SK-N-SH (cell line): Measurements from ENCODE around the gene TYW3. TPM values are rescaled to one million over a fixed set of nuclear protein-coding genes. Genes with fewer than 3 reads are reported as not detected.

ENCODE experiments used
- CTCF ChIA-PET: fragments of 300-600, 350-600 bp; formaldehyde crosslinking; extraction: SDS; loops from one replicate; lab custom pipeline; 2021; lab: Yijun Ruan, JAX
- POLR2A ChIA-PET: fragments of 350-600 bp; sonication (Branson Sonifier 250); formaldehyde crosslinking; extraction: SDS; loops from one replicate; lab custom pipeline; 2020; ENCODE audit warnings: antibody characterized with exemption, inconsistent platforms; lab: Yijun Ruan, JAX
- DNase-seq: peaks from one replicate; pipeline ENCODE4 v3.0.0; 2012
- H2AFZ ChIP-seq: fragments of 200-600 bp; sonication (generic); 2 replicates; pipeline ENCODE4 v1.8.1; 2016; ENCODE audit warnings: antibody characterized with exemption, mild to moderate bottlenecking, low read depth
- H3F3A ChIP-seq: fragments of 200-600 bp; sonication (generic); replicated peaks from 2 replicates; pipeline ENCODE3; 2016; ENCODE audit warnings: antibody characterized with exemption, mild to moderate bottlenecking; ENCODE audit not compliant: insufficient read depth
- H3K27ac ChIP-seq, 2 experiments: fragments of 200-500 bp in 1 of 2; fragments of 200-600 bp in 1 of 2; sonication (Bioruptor generic) in 1 of 2; sonication (generic), shearing (Covaris generic) in 1 of 2; 2 replicates each; pipeline versions ENCODE4 v1.5.1 to v1.6.1; 2014 to 2016; ENCODE audit warnings: low read depth in 2 of 2, inconsistent platforms in 1 of 2, low read length in 1 of 2, mild to moderate bottlenecking in 1 of 2, mixed read lengths in 1 of 2
- H3K27me3 ChIP-seq: fragments of 200-600 bp; sonication (generic), shearing (Covaris generic); 2 replicates; pipeline ENCODE4 v1.6.1; 2016; ENCODE audit warnings: mixed run types; ENCODE audit not compliant: insufficient read depth
- H3K36me3 ChIP-seq, 2 experiments: fragments of 200-500 bp in 1 of 2; fragments of 200-600 bp in 1 of 2; sonication (Bioruptor generic) in 1 of 2; sonication (generic) in 1 of 2; replicated peaks in 1 of 2; 2 replicates each; pipeline versions ENCODE3 to v1.5.1; 2014 to 2016; ENCODE audit warnings: low read length in 1 of 2, mild to moderate bottlenecking in 1 of 2; ENCODE audit not compliant: insufficient read depth in 2 of 2, control insufficient read depth in 1 of 2
- H3K4me1 ChIP-seq, 2 experiments: fragments of 200-500 bp in 1 of 2; fragments of 200-600 bp in 1 of 2; sonication (Bioruptor generic) in 1 of 2; sonication (generic), shearing (Covaris generic) in 1 of 2; 2 replicates each; pipeline versions ENCODE4 v1.5.1 to v1.6.1; 2014 to 2016; ENCODE audit warnings: low read depth in 1 of 2, low read length in 1 of 2, mixed run types in 1 of 2; ENCODE audit not compliant: insufficient read depth in 2 of 2, control insufficient read depth in 1 of 2
- H3K4me2 ChIP-seq: fragments of 200-600 bp; sonication (generic), shearing (Covaris generic); 2 replicates; pipeline ENCODE4 v1.6.1; 2017; ENCODE audit warnings: mixed run types
- H3K4me3 ChIP-seq, 2 experiments: fragments of 200-500 bp in 1 of 2; fragments of 200-600 bp in 1 of 2; sonication (Bioruptor generic) in 1 of 2; sonication (generic), shearing (Covaris generic) in 1 of 2; 2 replicates each; pipeline versions ENCODE4 v1.5.1 to v1.8.1; 2014 to 2016; ENCODE audit warnings: low read depth in 2 of 2, inconsistent platforms in 1 of 2, low read length in 1 of 2, mild to moderate bottlenecking in 1 of 2, mixed read lengths in 1 of 2, moderate library complexity in 1 of 2
- H3K79me2 ChIP-seq: fragments of 200-600 bp; sonication (generic); 2 replicates; pipeline ENCODE4 v1.8.1; 2017; ENCODE audit warnings: mild to moderate bottlenecking; ENCODE audit not compliant: insufficient read depth
- H3K9ac ChIP-seq: fragments of 200-600 bp; sonication (generic); 2 replicates; pipeline ENCODE4 v1.6.1; 2017; ENCODE audit warnings: mixed run types
- H3K9me2 ChIP-seq: fragments of 200-600 bp; sonication (generic); 2 replicates; pipeline ENCODE4 v1.6.1; 2017; ENCODE audit warnings: mixed run types
- H3K9me3 ChIP-seq: fragments of 200-600 bp; sonication (generic); 2 replicates; pipeline ENCODE4 v1.6.1; 2017; ENCODE audit warnings: mixed run types, mild to moderate bottlenecking, moderate library complexity
- H4K20me1 ChIP-seq: fragments of 200-600 bp; sonication (generic); 2 replicates; pipeline ENCODE4 v1.6.1; 2017; ENCODE audit warnings: mild to moderate bottlenecking, mixed run types; ENCODE audit not compliant: insufficient read depth
- CHD2 ChIP-seq: fragments of 150-350 bp; IDR thresholded peaks from 2 replicates; pipeline ENCODE4 v1.6.1; 2018; ENCODE audit warnings: low read length; ENCODE audit not compliant: partially characterized antibody
- ELF1 ChIP-seq: IDR thresholded peaks from 2 replicates; pipeline ENCODE4 v1.4.0; 2012
- EZH2phosphoT487 ChIP-seq: fragments of 200-600 bp; sonication (generic); IDR thresholded peaks from 2 replicates; pipeline ENCODE4 v1.6.1; 2017; ENCODE audit warnings: low read depth, mixed run types, mild to moderate bottlenecking, antibody characterized with exemption, moderate library complexity, borderline replicate concordance
- FOXJ3 ChIP-seq: sonication (generic); formaldehyde crosslinking; IDR thresholded peaks from 2 replicates; pipeline ENCODE4 v1.5.1; 2020; ENCODE audit warnings: mild to moderate bottlenecking, missing genetic modification reagents
- IRF3 ChIP-seq: fragments of 150-350 bp; IDR thresholded peaks from 2 replicates; pipeline ENCODE4 v1.6.1; 2016; ENCODE audit warnings: mild to moderate bottlenecking, low read depth, low read length
- MEF2A ChIP-seq: IDR thresholded peaks from 2 replicates; pipeline ENCODE4 v1.4.0; 2012; ENCODE audit warnings: low read depth, borderline replicate concordance
- RAD21 ChIP-seq: IDR thresholded peaks from 2 replicates; pipeline ENCODE4 v1.6.1; 2012; ENCODE audit warnings: mild to moderate bottlenecking, low read length
- REST ChIP-seq: IDR thresholded peaks from 2 replicates; pipeline ENCODE4 v1.6.1; 2012; ENCODE audit warnings: mild to moderate bottlenecking, low read depth, low read length, moderate library complexity
- SIN3A ChIP-seq: IDR thresholded peaks from 2 replicates; pipeline ENCODE4 v1.6.1; 2012; ENCODE audit warnings: low read depth, mild to moderate bottlenecking, low read length, moderate library complexity, borderline replicate concordance
- TAF1 ChIP-seq: IDR thresholded peaks from 2 replicates; pipeline ENCODE4 v1.6.1; 2012; ENCODE audit warnings: low read depth, mild to moderate bottlenecking, low read length, moderate library complexity, borderline replicate concordance
- TEAD4 ChIP-seq: IDR thresholded peaks from 2 replicates; pipeline ENCODE4 v1.4.0; 2012; ENCODE audit warnings: mild to moderate bottlenecking, borderline replicate concordance; ENCODE audit not compliant: insufficient read depth
- YY1 ChIP-seq: IDR thresholded peaks from 2 replicates; pipeline ENCODE4 v1.4.0; 2012; ENCODE audit warnings: low read depth, mild to moderate bottlenecking
- ZBTB33 ChIP-seq: IDR thresholded peaks from 2 replicates; pipeline ENCODE4 v1.4.0; 2012; ENCODE audit warnings: low read depth, borderline replicate concordance
- WGBS: methylation state at CpG from one replicate; pipeline ENCODE4 v1.1.6; 2017; ENCODE audit warnings: low lambda C conversion rate; 5-methylcytosine and 5-hydroxymethylcytosine counted together
- polyA plus RNA-seq, 3 experiments: library from polyadenylated mRNA; depleted of rRNA; stranded (reverse); fragments of >200 nt; gene quantifications; 2 replicates each; pipeline ENCODE4 v1.2.3, GENCODE V29; 2012
- TF ChIP-seq, protein P1 (sequence below): fragments of 200-600 bp; sonication (generic); IDR thresholded peaks from 2 replicates; pipeline ENCODE4 v1.6.1; 2017; ENCODE audit warnings: antibody characterized with exemption, mild to moderate bottlenecking, moderate library complexity
- TF ChIP-seq, protein P2 (sequence below): IDR thresholded peaks from 2 replicates; pipeline ENCODE4 v1.4.0; 2012; ENCODE audit warnings: low read depth, borderline replicate concordance

The TYW3 gene
- polyA plus RNA-seq, 1 of the 3 experiments (the other 2 are of a cell fraction) = 9.2 TPM

GRCh38 chr1:74715236-74715502 lies 17.8 kb upstream of the TYW3 start:
- H3K27ac ChIP-seq = no peak overlapping the region
- no peaks in the 10 kb centered on the region for H3K9me2 ChIP-seq
- DNase-seq = no peak
- CTCF ChIA-PET = interaction anchor here (1.0 to 1.2 kb wide), 2 partner anchors 14 to 19 kb away, joined by 3 to 4 read pairs; no protein-coding TSS in a partner anchor
- H2AFZ ChIP-seq = no peak overlapping the region
- no peaks in the 10 kb centered on the region for H4K20me1 ChIP-seq
- no peaks in the 10 kb centered on the region for H3K27me3 ChIP-seq
- peaks cover 46 to 47% of the 10 kb centered on the region in 2 experiments for H3K36me3 ChIP-seq
- no peak overlapping the region for H3K4me3 ChIP-seq
- H3K4me1 ChIP-seq = no peaks in the 10 kb centered on the region; a peak in 1 of 4 replicates
- H3K79me2 ChIP-seq = no peaks in the 10 kb centered on the region
- POLR2A ChIA-PET = no interaction called here
- TF ChIP-seq MEF2A (no peak), ZBTB33 (no peak), EZH2phosphoT487 (no peak)
- TF ChIP-seq, all 33 proteins: peak for 0
- no peaks in the 10 kb centered on the region for H3K9me3 ChIP-seq
- no peak overlapping the region for H3K4me2 ChIP-seq
- peaks cover 3% of the 10 kb centered on the region for H3F3A ChIP-seq
- no peak overlapping the region for H3K9ac ChIP-seq
- 100% methylated on average over 1 of the region's 1 CpG for WGBS

DNA sequence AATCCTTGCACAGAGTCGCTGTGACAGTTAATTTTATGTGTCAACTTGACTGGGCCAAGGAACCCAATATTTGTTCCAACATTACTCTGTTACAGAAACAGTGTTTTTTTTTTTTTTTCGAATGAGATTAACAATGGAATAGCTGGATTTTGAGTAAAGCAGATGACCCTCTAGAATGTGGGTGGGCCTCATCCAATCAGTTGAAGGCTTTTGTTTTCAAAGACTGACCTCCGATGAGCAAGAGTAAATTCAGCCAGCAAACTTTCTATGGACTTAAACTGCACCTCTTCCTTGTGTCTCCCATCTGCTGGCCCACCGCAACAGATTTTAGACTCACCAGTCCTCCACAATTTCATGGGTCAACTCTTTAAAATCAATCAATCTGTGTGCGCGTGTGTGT lies 17.1 kb upstream of the TYW3 start:
- no peak overlapping the region for H3K4me3 ChIP-seq
- H3K27ac ChIP-seq = no peak overlapping the region
- H3K9ac ChIP-seq = no peak overlapping the region
- H3F3A ChIP-seq = peaks cover 3% of the 10 kb centered on the region
- no peak overlapping the region for H3K4me2 ChIP-seq
- WGBS = 65% methylated on average over 6 of the region's 6 CpGs
- H3K9me2 ChIP-seq = no peaks in the 10 kb centered on the region
- H2AFZ ChIP-seq = no peak overlapping the region
- no peaks in the 10 kb centered on the region for H3K79me2 ChIP-seq
- no peak for DNase-seq
- no peaks in the 10 kb centered on the region; a peak in 1 of 4 replicates for H3K4me1 ChIP-seq
- no peaks in the 10 kb centered on the region for H4K20me1 ChIP-seq
- H3K9me3 ChIP-seq = no peaks in the 10 kb centered on the region
- ChIA-PET POLR2A (no interaction called here), CTCF (no interaction called here)
- peaks cover 46 to 48% of the 10 kb centered on the region in 2 experiments for H3K36me3 ChIP-seq
- H3K27me3 ChIP-seq = no peaks in the 10 kb centered on the region
- TF ChIP-seq SIN3A (no peak), ZBTB33 (no peak), TEAD4 (no peak), CHD2 (no peak), ELF1 (no peak), REST (no peak), IRF3 (no peak), YY1 (no peak), FOXJ3 (CRISPR knock-in tag) (no peak), RAD21 (no peak), TAF1 (no peak)
- TF ChIP-seq, protein P1, sequence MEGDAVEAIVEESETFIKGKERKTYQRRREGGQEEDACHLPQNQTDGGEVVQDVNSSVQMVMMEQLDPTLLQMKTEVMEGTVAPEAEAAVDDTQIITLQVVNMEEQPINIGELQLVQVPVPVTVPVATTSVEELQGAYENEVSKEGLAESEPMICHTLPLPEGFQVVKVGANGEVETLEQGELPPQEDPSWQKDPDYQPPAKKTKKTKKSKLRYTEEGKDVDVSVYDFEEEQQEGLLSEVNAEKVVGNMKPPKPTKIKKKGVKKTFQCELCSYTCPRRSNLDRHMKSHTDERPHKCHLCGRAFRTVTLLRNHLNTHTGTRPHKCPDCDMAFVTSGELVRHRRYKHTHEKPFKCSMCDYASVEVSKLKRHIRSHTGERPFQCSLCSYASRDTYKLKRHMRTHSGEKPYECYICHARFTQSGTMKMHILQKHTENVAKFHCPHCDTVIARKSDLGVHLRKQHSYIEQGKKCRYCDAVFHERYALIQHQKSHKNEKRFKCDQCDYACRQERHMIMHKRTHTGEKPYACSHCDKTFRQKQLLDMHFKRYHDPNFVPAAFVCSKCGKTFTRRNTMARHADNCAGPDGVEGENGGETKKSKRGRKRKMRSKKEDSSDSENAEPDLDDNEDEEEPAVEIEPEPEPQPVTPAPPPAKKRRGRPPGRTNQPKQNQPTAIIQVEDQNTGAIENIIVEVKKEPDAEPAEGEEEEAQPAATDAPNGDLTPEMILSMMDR = no peak
- TF ChIP-seq, protein P2, sequence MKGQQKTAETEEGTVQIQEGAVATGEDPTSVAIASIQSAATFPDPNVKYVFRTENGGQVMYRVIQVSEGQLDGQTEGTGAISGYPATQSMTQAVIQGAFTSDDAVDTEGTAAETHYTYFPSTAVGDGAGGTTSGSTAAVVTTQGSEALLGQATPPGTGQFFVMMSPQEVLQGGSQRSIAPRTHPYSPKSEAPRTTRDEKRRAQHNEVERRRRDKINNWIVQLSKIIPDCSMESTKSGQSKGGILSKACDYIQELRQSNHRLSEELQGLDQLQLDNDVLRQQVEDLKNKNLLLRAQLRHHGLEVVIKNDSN = no peak
